Stimulated activated effector memory CD8-positive, alpha-beta T cell treated with anti-CD3 and anti-CD28 coated beads, Interleukin-12 subunit alpha, Interleukin-12 subunit beta, amount 100 ng/mL, for 72 hours (primary cell): Measurements from ENCODE around the gene CNOT1.
"Not testable (repeated sequence)": the region's sequence is repeated elsewhere in the genome, so short reads cannot be mapped to it uniquely, and the experiment has no call there.

Experiments used
- ATAC-seq: fragments of 150-1000 bp; cut with Tn5 transposase; 2 replicates; pipeline ENCODE4 v1.10.0; 2021
- DNase-seq, 2 donors: peaks; one replicate each; pipeline ENCODE4 v3.0.0; 2021 to 2022; ENCODE audit warnings: low spot score in 2 of 2
- H3K27ac Mint-ChIP-seq: one replicate; pipeline ENCODE4 v1.8.0; 2022; ENCODE audit warnings: mild to moderate bottlenecking, mixed read lengths
- H3K36me3 Mint-ChIP-seq: one replicate; pipeline ENCODE4 v1.8.0; 2022; ENCODE audit warnings: mild to moderate bottlenecking, mixed read lengths
- H3K4me1 Mint-ChIP-seq: one replicate; pipeline ENCODE4 v1.8.0; 2022; ENCODE audit warnings: mixed read lengths
- H3K4me3 Mint-ChIP-seq: one replicate; pipeline ENCODE4 v1.8.0; 2022; ENCODE audit warnings: mild to moderate bottlenecking, mixed read lengths
- H3K9me3 Mint-ChIP-seq: one replicate; pipeline ENCODE4 v1.8.0; 2022; ENCODE audit warnings: mixed read lengths

CNOT1 gene

DNA sequence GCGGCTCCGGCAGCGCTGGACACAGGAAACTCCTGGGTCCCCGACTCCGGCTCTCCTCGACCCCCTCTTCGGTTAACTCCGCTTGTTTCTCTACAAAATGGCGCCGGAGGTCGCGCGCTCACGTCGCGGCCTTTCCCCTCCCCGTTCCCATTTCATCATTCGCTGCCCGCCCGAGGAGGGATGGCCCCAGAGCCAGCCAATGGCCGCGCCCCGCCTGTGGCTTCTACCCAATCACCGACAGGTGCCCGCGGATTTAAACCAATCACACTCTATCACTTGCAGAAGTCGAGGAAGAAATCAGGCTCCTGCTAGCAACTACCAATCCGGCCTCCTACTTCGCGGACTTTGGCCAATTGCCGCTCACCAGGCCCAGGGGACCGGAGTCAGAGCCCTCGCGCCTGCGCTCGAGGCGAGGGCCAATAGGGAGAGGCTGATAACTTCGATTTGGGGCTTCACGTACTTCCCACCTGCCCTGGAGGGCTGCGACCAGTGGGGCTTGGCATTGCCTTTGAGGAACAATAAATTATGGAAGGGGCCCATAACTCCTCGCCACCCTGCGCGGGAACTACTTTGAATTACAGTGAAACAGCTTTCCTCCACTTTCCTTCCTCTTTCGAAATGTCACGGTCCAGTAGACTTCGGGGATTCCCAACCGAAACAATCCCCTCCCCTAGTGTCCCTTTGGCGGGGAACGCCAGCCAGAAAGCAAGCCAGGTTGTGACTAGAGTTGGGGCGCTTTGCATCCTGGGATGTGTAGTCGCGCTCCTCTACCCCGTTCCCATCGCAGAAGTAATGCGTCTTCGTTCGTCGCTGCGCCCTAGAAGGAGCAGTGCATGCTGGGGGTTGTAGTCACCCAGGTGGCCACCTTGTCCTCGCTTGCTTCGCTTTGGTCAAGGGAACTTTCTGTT is at the start of gene CNOT1:
CNOT1 (minus strand) TSS at position 94 of the 908 bp plus-strand sequence. CDS start 30,489 bp downstream, outside the sequence.
- H3K27ac Mint-ChIP-seq: peak within 1 kb of the TSS; percentile 100

DNA sequence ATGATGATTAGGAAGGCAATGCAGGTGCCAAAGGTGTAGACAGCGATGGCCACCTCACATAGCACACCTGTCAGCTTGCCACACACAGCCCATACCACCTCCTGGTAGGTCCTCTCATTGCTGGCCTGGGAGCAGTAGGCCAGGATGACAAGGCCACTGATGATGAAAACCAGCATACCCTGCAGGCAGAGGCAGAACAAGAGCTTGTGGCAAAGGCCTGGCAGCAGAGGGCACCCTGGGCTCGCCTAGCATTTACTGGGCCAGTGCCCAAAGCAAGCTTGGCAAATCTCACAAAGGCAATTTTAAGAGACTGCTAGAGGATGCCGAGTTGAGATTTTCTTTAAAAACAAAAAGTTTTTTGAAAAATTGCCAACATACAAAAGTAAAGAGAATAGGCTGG is 49.1 kb upstream of the CNOT1 start:
- Mint-ChIP-seq H3K4me1 (peaks cover 14% of the 10 kb centered on the region), H3K36me3 (peaks cover 6% of the 10 kb centered on the region), H3K9me3 (no peaks in the 10 kb centered on the region), H3K27ac (no peak overlapping the region), H3K4me3 (no peak overlapping the region)
- ATAC-seq (peak; percentile 23), DNase-seq (no peak)

More for the DNA sequence above, at the start of gene CNOT1:
- DNase-seq (peak; percentile 93 to 99), ATAC-seq (peak; percentile 91)
- Mint-ChIP-seq H3K36me3 (peaks cover 57% of the 10 kb centered on the region), H3K9me3 (no peaks in the 10 kb centered on the region), H3K4me1 (peaks cover 15% of the 10 kb centered on the region), H3K4me3 (peak within 1 kb of the TSS; percentile 98)

DNA sequence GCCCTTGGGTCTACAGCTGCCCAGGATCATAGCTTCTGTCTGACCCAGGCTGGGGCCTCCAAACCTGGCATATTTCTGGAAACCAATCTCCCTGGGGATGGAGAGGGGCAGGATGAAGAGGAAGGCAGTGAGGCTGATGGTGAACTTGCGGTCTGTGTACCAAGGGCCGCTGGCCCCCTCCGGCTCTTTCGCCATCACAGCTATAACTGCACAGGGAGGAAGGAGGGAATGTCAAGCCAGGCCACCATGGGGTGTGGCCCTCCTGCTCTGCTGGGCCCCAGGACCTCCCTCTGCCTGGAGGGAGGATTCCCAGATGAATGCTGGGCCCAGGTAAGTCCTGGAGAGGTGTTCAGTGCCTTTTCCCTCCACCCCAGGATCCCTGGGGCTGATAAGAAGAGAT is 48.6 kb upstream of the CNOT1 start:
- DNase-seq: no peak
- H3K4me1 Mint-ChIP-seq: peaks cover 9% of the 10 kb centered on the region
- peaks cover 6% of the 10 kb centered on the region for H3K36me3 Mint-ChIP-seq
- no peak for ATAC-seq
- H3K4me3 Mint-ChIP-seq: no peak overlapping the region
- H3K27ac Mint-ChIP-seq: no peak overlapping the region
- H3K9me3 Mint-ChIP-seq: no peaks in the 10 kb centered on the region

DNA sequence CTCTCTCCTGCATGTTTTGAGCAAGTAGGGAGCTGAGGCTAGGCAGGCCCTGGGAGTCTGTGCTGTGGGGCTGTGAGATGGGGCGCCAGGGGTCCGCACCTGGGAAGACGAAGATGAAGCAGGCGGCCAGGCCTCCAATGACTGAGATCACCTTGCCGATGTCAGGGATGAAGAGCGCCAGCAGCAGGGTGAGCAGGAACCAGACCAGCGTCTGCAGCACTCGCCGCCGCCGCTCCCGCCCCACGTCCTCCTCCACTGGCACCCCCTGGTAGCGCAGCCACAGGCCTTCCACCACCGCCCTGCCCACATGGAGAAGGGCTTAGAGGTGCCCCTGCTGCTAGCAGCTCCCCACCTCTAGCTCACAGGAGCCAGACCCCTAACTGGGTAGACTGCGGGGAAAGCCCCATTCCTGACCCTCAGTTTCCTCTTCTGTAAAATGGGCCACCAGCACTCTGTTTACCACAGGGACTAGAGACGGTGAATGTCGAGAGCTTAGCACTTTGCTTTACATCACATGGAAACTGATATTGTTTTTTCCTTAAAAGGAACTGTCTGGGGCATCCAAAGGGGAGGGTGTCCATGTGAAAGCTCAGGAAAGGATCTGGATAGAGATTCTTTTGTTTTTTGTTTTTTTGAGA is 41.4 kb upstream of the CNOT1 start:
- no peak for DNase-seq
- Mint-ChIP-seq H3K36me3 (peaks cover 12% of the 10 kb centered on the region), H3K9me3 (no peaks in the 10 kb centered on the region), H3K27ac (no peak overlapping the region), H3K4me3 (no peak overlapping the region), H3K4me1 (no peaks in the 10 kb centered on the region)
- ATAC-seq: peak; percentile 27

DNA sequence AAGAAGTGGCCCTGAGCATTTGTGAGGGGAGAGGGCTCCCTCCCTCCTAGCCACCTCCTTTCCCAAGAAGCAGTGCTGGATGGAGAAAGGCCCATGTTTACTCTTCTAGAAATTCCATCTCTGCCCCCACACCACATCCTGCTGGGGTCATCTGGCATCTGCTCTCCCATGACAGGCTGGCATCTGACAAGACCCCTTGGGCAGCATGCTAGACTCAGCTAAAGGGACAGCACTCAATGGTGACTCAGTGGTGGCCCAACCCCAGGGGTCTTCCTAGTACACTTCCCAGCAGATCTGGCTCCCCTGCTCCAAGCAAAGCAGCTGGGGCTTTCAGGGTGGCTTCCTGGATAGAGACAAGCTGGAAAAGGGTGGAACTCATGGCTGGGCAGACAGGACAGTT is 40.6 kb upstream of the CNOT1 start:
- peaks cover 12% of the 10 kb centered on the region for H3K36me3 Mint-ChIP-seq
- ATAC-seq (no peak), DNase-seq (no peak)
- no peaks in the 10 kb centered on the region for H3K9me3 Mint-ChIP-seq
- no peak overlapping the region for H3K4me3 Mint-ChIP-seq
- no peaks in the 10 kb centered on the region for H3K4me1 Mint-ChIP-seq
- peak overlapping the region; percentile 66 for H3K27ac Mint-ChIP-seq

DNA sequence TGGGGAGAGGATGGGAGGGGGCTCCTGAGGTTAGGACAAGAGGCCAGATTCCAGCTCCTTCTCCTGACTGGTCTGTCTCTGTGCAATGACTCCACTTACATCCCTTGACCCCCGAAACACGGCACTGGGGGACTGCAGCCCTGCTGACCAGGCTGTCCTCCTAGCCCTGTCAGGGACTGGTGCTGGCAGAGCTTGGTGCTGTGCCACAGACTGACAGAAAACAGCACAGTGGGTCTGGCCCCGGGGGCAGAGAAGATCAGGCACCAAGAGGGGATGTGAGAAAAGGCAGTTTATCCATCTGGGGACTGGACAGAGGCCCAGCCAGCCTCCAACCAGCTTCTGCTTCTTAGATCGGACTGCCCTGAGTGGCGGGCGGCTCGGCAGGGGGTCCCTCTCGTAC is 35.6 kb upstream of the CNOT1 start:
- no peak for DNase-seq
- H3K36me3 Mint-ChIP-seq: peaks cover 10% of the 10 kb centered on the region
- ATAC-seq: no peak
- no peak overlapping the region for H3K4me3 Mint-ChIP-seq
- no peaks in the 10 kb centered on the region for H3K9me3 Mint-ChIP-seq
- H3K4me1 Mint-ChIP-seq: no peaks in the 10 kb centered on the region
- no peak overlapping the region for H3K27ac Mint-ChIP-seq

DNA sequence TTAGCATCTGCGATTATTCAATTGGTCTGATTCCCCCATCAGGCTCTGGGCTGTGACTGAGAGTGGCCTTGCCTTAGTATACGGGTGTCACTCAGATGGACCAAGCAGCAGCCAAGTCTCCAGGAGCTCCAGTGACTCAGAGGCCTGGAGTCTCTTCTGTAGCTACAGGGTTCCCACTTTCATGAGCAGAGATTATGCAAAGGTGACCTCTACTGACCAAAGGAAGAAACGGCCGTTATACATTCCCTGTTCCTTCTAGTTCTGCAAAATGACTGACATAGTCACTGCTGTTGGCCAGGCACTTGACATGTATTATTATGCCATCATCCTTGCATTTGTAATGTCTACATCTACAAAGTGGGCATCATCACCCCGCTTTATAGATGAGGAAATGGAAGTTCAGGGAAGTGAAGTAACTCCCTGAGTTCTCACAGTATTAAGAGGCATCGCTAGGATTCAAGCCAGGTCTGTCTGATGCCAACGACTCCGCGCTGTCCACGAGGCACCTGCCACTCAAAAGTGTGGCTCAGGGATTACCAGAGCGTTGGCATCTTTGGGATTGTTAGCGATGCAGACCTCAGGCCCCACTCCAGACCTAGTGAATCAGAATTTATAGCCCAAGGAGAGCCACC is 31.7 kb upstream of the CNOT1 start:
- Mint-ChIP-seq H3K4me3 (no peak overlapping the region), H3K27ac (no peak overlapping the region), H3K36me3 (peaks cover 4% of the 10 kb centered on the region), H3K9me3 (no peaks in the 10 kb centered on the region), H3K4me1 (no peaks in the 10 kb centered on the region)
- DNase-seq: no peak
- ATAC-seq: peak; percentile 87

DNA sequence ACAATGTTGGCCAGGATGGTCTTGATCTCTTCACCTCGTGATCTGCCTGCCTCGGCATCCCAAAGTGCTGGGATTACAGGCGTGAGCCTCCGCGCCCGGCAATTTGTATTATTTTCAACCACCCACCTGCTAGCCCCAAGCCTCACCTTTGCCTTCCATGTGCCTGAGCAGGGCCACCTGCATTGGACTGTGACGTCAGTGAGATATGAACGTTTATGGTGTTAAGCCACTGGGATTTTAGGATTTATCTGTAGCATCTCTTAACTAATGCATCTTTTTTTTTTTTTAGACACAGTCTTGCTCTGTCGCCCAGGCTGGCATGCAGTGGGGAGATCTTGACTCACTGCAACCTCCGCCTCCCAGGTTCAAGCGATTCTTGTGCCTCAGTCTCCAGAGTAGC is 30.3 kb upstream of the CNOT1 start:
- not testable (repeated sequence) for DNase-seq, H3K9me3 Mint-ChIP-seq, ATAC-seq, H3K36me3 Mint-ChIP-seq, H3K4me1 Mint-ChIP-seq, H3K4me3 Mint-ChIP-seq, H3K27ac Mint-ChIP-seq

DNA sequence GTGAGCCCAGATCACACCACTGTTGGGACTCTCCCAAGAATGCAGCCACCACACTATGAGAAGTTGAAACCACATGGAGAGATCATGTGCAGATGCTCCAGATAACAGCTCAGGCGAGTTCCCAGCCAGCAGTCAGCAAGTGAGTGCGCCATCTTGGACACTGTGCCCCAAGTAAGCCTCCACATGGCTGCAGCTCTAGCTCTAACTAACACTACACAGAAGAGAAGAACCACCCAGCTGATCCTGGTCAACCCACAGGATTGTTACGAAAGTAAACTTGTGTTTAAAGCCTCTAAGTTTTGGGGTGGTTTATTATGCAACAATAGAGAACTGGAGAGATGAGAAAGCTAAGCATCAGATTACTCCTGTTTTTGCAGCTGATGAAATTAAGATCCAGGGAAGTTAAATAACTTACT is 29.2 kb upstream of the CNOT1 start:
- Mint-ChIP-seq H3K27ac (no peak overlapping the region), H3K9me3 (no peaks in the 10 kb centered on the region), H3K4me3 (no peak overlapping the region), H3K36me3 (no peaks in the 10 kb centered on the region), H3K4me1 (no peaks in the 10 kb centered on the region)
- ATAC-seq: no peak
- no peak for DNase-seq

DNA sequence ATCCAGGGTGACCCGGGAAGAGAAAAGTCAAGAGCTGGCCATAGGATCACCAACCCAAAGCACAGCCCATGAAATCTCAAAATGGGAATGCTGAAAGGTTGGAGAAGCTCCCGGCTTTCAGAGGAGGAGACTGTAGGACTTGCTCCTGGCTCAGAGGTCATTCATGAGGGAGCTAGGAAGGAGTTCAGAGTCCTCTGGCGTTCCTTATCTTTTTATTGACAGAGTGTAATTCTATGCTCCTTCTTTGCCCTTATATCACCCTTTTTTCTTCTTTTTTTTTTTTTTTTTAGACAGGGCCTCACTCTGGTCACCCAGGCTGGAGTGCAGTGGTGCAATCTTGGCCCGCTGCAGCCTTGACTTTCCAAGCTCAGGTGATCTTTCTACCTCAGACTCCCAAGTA is 27.3 kb upstream of the CNOT1 start:
- H3K9me3 Mint-ChIP-seq: no peaks in the 10 kb centered on the region
- DNase-seq (no peak), ATAC-seq (no peak)
- no peaks in the 10 kb centered on the region for H3K36me3 Mint-ChIP-seq
- H3K4me1 Mint-ChIP-seq: no peaks in the 10 kb centered on the region
- no peak overlapping the region for H3K4me3 Mint-ChIP-seq
- no peak overlapping the region for H3K27ac Mint-ChIP-seq

DNA sequence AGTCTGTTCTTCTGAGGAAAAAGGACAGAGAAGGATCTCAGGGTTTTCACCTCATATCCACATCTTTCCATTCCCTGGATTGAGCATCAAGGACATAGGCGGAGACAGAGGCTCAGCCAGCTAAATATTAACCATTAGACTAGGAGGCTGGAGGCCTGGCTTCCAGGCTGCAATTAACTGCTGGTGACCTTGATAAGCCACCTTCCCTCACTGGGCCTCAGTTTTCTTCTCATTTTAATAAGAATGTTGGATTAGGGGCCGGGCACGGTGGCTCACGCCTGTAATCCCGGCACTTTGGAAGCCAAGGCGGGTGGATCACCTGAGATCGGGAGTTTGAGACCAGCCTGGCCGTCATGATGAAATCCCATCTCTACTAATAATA is 25.6 kb upstream of the CNOT1 start:
- H3K4me3 Mint-ChIP-seq: no peak overlapping the region
- no peaks in the 10 kb centered on the region for H3K36me3 Mint-ChIP-seq
- H3K27ac Mint-ChIP-seq: no peak overlapping the region
- DNase-seq: no peak
- no peak for ATAC-seq
- no peaks in the 10 kb centered on the region for H3K4me1 Mint-ChIP-seq
- no peaks in the 10 kb centered on the region for H3K9me3 Mint-ChIP-seq

DNA sequence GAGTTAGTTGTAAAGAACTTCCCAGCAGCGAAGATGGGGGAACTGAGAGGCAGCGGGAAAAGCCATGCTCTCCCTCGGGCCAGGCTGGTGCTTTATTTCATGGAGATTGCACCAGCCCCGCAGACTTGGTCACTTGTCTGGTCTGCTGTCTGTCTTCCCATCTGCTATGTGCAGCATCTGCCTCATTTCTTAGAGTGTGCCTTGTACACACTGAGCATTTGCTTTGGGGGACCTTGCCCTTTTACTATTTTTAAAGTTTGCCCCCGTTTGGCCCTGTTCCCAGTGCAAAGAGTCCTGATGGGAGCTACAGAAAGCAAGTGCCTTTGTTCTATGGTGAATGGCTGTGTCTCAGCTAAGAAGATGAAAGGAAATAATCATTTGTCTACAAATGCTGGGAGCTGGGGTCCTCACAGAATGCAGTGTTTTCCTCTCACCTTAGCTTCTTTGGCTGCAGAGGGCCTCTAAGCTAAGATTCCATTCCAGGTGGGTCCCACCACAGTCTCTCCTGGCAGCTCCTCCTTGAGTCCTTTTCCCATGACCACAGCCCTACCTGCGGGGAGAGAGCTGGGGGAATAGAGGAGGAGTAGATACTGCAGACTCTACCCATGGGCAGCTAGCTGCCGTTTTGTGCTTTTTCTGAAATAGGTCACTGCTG is 25.1 kb upstream of the CNOT1 start:
- Mint-ChIP-seq H3K27ac (no peak overlapping the region), H3K4me1 (no peaks in the 10 kb centered on the region), H3K36me3 (no peaks in the 10 kb centered on the region), H3K4me3 (no peak overlapping the region), H3K9me3 (no peaks in the 10 kb centered on the region)
- ATAC-seq: no peak
- no peak for DNase-seq

DNA sequence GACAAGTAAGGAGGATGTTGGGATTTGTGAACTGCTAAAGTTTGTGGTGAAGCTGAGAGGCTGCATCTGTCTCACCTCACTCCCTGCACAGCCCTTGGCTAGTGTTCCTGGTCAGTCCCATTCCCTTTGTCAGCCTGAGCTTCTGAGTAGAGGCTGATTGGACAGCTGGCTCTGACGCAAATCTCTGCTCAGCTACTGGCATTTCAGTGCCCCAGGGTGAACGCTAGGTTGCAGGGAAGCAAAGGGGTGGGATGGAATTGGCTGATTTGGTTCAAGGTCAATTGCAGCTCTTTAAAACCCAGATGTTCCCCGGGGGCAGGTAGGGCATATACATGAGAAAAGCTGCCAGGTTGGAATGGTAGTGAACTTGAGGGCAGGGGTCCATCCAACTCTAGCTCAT is 23.1 kb upstream of the CNOT1 start:
- DNase-seq (no peak), ATAC-seq (no peak)
- Mint-ChIP-seq H3K4me1 (no peaks in the 10 kb centered on the region), H3K27ac (no peak overlapping the region), H3K9me3 (no peaks in the 10 kb centered on the region), H3K4me3 (no peak overlapping the region), H3K36me3 (no peaks in the 10 kb centered on the region)

DNA sequence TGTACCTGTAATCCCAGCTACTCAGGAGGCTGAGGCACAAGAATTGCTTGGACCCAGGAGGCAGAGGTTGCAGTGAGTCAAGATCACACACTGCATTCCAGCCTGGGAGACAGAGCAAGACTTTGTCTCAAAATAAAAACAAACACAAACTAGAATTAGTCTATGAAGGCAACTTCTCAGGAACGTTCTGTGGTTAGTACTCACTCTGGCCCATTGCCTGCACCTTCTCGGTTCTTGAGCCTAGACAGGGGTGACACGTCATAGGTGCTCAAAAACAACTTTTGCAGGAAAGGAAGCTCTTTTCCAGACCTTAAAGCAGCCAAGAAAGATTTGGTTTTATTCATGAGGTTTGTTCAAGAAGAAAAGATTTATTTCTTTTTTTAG is 22.3 kb upstream of the CNOT1 start:
- no peaks in the 10 kb centered on the region for H3K9me3 Mint-ChIP-seq
- no peak overlapping the region for H3K4me3 Mint-ChIP-seq
- ATAC-seq (no peak), DNase-seq (no peak)
- H3K27ac Mint-ChIP-seq: no peak overlapping the region
- no peaks in the 10 kb centered on the region for H3K36me3 Mint-ChIP-seq
- H3K4me1 Mint-ChIP-seq: no peaks in the 10 kb centered on the region

DNA sequence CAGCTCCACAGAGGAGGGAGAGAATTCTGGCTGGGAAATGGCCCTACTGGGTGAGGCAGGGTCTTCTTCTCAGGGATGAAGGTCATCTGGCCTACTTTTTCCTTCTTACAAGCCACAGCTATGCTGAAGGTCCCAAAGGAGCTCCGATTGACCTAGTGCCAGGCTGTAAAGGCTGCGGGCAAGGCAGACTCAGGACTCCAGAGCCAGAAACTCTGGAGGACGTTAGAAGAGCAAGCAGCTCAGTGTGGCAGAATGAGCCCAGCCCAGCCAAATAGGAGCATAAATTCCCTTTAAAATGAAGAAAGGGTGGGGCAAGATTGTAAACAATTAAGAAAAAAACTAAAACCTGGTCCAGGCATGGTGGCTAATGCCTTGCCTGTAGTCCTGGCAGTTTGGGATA is 20.1 kb upstream of the CNOT1 start:
- DNase-seq: no peak
- Mint-ChIP-seq H3K4me3 (no peak overlapping the region), H3K9me3 (no peaks in the 10 kb centered on the region), H3K36me3 (no peaks in the 10 kb centered on the region), H3K27ac (no peak overlapping the region), H3K4me1 (no peaks in the 10 kb centered on the region)
- no peak for ATAC-seq
